DOHH2 (cell line): ENCODE data around the gene PLLP.

Experiments used
- H3F3A ChIP-seq: fragments of 200-600 bp; sonication (generic), shearing (Covaris generic); 2 replicates; pipeline ENCODE4 v1.6.0; 2016; ENCODE audit warnings: antibody characterized with exemption, mild to moderate bottlenecking; ENCODE audit not compliant: control insufficient read depth, insufficient read depth
- H3K27ac ChIP-seq: fragments of 200-600 bp; sonication (generic); 2 replicates; pipeline ENCODE4 v1.5.1; 2014; ENCODE audit warnings: low read depth, mild to moderate bottlenecking, low read length, moderate library complexity
- H3K27me3 ChIP-seq: fragments of 200-600 bp; sonication (generic); 2 replicates; pipeline ENCODE4 v1.6.1; 2014; ENCODE audit warnings: mild to moderate bottlenecking, low read length, mixed read lengths; ENCODE audit not compliant: control insufficient read depth
- H3K36me3 ChIP-seq: fragments of 200-600 bp; sonication (generic); 2 replicates; pipeline ENCODE4 v1.6.1; 2014; ENCODE audit warnings: mild to moderate bottlenecking, low read length, moderate library complexity, mixed read lengths; ENCODE audit not compliant: control insufficient read depth
- H3K4me1 ChIP-seq: fragments of 200-600 bp; sonication (generic); 2 replicates; pipeline ENCODE4 v1.6.1; 2014; ENCODE audit warnings: mild to moderate bottlenecking, low read length, mixed read lengths; ENCODE audit not compliant: control insufficient read depth
- H3K4me2 ChIP-seq: fragments of 200-600 bp; sonication (generic); 2 replicates; pipeline ENCODE4 v1.6.0; 2014; ENCODE audit warnings: mild to moderate bottlenecking, low read length, moderate library complexity
- H3K4me3 ChIP-seq: fragments of 200-600 bp; sonication (generic); 2 replicates; pipeline ENCODE4 v1.5.1; 2014; ENCODE audit warnings: mild to moderate bottlenecking, low read length, mixed read lengths
- H3K79me2 ChIP-seq: fragments of 200-600 bp; sonication (generic); 2 replicates; pipeline ENCODE4 v1.6.1; 2014; ENCODE audit warnings: mild to moderate bottlenecking, low read length, mixed read lengths; ENCODE audit not compliant: control insufficient read depth
- H3K9me2 ChIP-seq: fragments of 200-600 bp; sonication (generic); replicated peaks from 2 replicates; pipeline ENCODE4 v1.6.1; 2014; ENCODE audit warnings: mild to moderate bottlenecking, low read length, mixed read lengths; ENCODE audit not compliant: control insufficient read depth
- H3K9me3 ChIP-seq: fragments of 200-600 bp; sonication (generic); 2 replicates; pipeline ENCODE4 v1.6.1; 2014; ENCODE audit warnings: antibody characterized with exemption, low read length, mixed read lengths; ENCODE audit not compliant: control insufficient read depth, insufficient read depth
- H4K20me1 ChIP-seq: fragments of 200-600 bp; sonication (generic); 2 replicates; pipeline ENCODE4 v1.6.0; 2014; ENCODE audit warnings: low read depth, mild to moderate bottlenecking, antibody characterized with exemption, low read length, moderate library complexity; ENCODE audit not compliant: control insufficient read depth, insufficient read depth
- CTCF ChIP-seq: fragments of 200-600 bp; sonication (generic); IDR thresholded peaks from one replicate; pipeline ENCODE4 v1.5.1; 2014; ENCODE audit warnings: antibody characterized with exemption, mild to moderate bottlenecking, low read depth, low read length; ENCODE audit not compliant: poor library complexity, severe bottlenecking
- EZH2phosphoT487 ChIP-seq: fragments of 200-600 bp; sonication (generic); IDR thresholded peaks from 2 replicates; pipeline ENCODE4 v1.6.1; 2017; ENCODE audit warnings: borderline replicate concordance, mild to moderate bottlenecking, antibody characterized with exemption, low read length, moderate library complexity, mixed read lengths

The PLLP gene

GRCh38 chr16:57229079-57229478 is 55.4 kb downstream of the PLLP start:
- H3K9me3 ChIP-seq = no peaks in the 10 kb centered on the region
- no peaks in the 10 kb centered on the region for H3K79me2 ChIP-seq
- no peaks in the 10 kb centered on the region for H3K9me2 ChIP-seq
- H3K4me2 ChIP-seq = no peak overlapping the region
- H4K20me1 ChIP-seq = no peaks in the 10 kb centered on the region
- no peaks in the 10 kb centered on the region for H3F3A ChIP-seq
- H3K27me3 ChIP-seq = no peaks in the 10 kb centered on the region
- TF ChIP-seq EZH2phosphoT487 (no peak), CTCF (no peak)
- peaks cover 21% of the 10 kb centered on the region for H3K4me1 ChIP-seq
- peaks cover 75% of the 10 kb centered on the region for H3K36me3 ChIP-seq
- no peak overlapping the region for H3K27ac ChIP-seq
- no peak overlapping the region for H3K4me3 ChIP-seq

GRCh38 chr16:57226701-57227621 is 57.5 kb downstream of the PLLP start:
- H3K36me3 ChIP-seq = peaks cover 72% of the 10 kb centered on the region
- no peak for TF ChIP-seq EZH2phosphoT487
- TF ChIP-seq CTCF = no peak

GRCh38 chr16:57225978-57226377 is 58.5 kb downstream of the PLLP start:
- no peaks in the 10 kb centered on the region for H3K79me2 ChIP-seq
- H3K4me2 ChIP-seq = no peak overlapping the region
- peaks cover 16% of the 10 kb centered on the region for H3K4me1 ChIP-seq
- H3K27ac ChIP-seq = no peak overlapping the region
- TF ChIP-seq EZH2phosphoT487 (no peak), CTCF (no peak)
- no peaks in the 10 kb centered on the region for H3K9me2 ChIP-seq
- H3F3A ChIP-seq = no peaks in the 10 kb centered on the region
- H4K20me1 ChIP-seq = no peaks in the 10 kb centered on the region
- no peak overlapping the region for H3K4me3 ChIP-seq
- H3K27me3 ChIP-seq = no peaks in the 10 kb centered on the region
- peaks cover 69% of the 10 kb centered on the region for H3K36me3 ChIP-seq
- no peaks in the 10 kb centered on the region for H3K9me3 ChIP-seq

More at GRCh38 chr16:57226701-57227621, 57.5 kb downstream of the PLLP start:
- Histone ChIP-seq H3K27ac (no peak overlapping the region), H3K27me3 (no peaks in the 10 kb centered on the region), H3K9me3 (no peaks in the 10 kb centered on the region), H3K9me2 (no peaks in the 10 kb centered on the region), H3F3A (no peaks in the 10 kb centered on the region), H3K4me2 (no peak overlapping the region), H3K4me3 (no peak overlapping the region), H4K20me1 (no peaks in the 10 kb centered on the region), H3K79me2 (no peaks in the 10 kb centered on the region), H3K4me1 (peaks cover 16% of the 10 kb centered on the region)
